ENCODE data around the gene SAMHD1. TPM values are rescaled to one million over a fixed set of nuclear protein-coding genes. Genes with fewer than 3 reads are reported as not detected.

Gene SAMHD1
- total RNA-seq, 1 donor from 2014 or later: 293 TPM

GRCh38 chr20:36927704-36928103, 23.8 kb downstream of the SAMHD1 start:
- Histone ChIP-seq H3K4me1 (peaks cover 27% of the 10 kb centered on the region), H3K9me3 (no peaks in the 10 kb centered on the region), H3K4me3 (no peak overlapping the region), H3K27ac (no peak overlapping the region), H3K36me3 (peaks cover 94% of the 10 kb centered on the region), H3K27me3 (ENCODE audit: low read depth) (no peaks in the 10 kb centered on the region)
- ATAC-seq (no peak), DNase-seq (no peak)
- TF ChIP-seq CTCF (IDR thresholded peaks at IDR 0.05): no peak
- intact Hi-C loops (cut with DNase I): no loop called here

- H3K4me3 ChIP-seq: no peak overlapping the region
- ATAC-seq (no peak), DNase-seq (no peak)
- TF ChIP-seq CTCF (IDR thresholded peaks at IDR 0.05): no peak
- intact Hi-C loops (cut with DNase I): no loop called here
- H3K36me3 ChIP-seq: peaks cover 100% of the 10 kb centered on the region
- no peak overlapping the region for H3K27ac ChIP-seq
- no peaks in the 10 kb centered on the region for H3K27me3 ChIP-seq (ENCODE audit: low read depth)
- H3K9me3 ChIP-seq: no peaks in the 10 kb centered on the region
- H3K4me1 ChIP-seq: peaks cover 20% of the 10 kb centered on the region
Observed at GRCh38 chr20:36926653-36927200, 24.8 kb downstream of the SAMHD1 start.

GRCh38 chr20:36925234-36925633, 26.3 kb downstream of the SAMHD1 start:
- intact Hi-C loops (cut with DNase I): no loop called here
- Histone ChIP-seq H3K4me1 (peaks cover 8% of the 10 kb centered on the region), H3K36me3 (peaks cover 100% of the 10 kb centered on the region), H3K4me3 (no peak overlapping the region), H3K27ac (no peak overlapping the region), H3K9me3 (no peaks in the 10 kb centered on the region), H3K27me3 (ENCODE audit: low read depth) (no peaks in the 10 kb centered on the region)
- TF ChIP-seq CTCF (IDR thresholded peaks at IDR 0.05): no peak
- no peak for ATAC-seq
- DNase-seq: no peak

GRCh38 chr20:36924167-36925045, 27.1 kb downstream of the SAMHD1 start:
- ATAC-seq: no peak
- intact Hi-C loops (cut with DNase I): no loop called here
- Histone ChIP-seq H3K9me3 (no peaks in the 10 kb centered on the region), H3K4me3 (no peak overlapping the region), H3K4me1 (peaks cover under 1% of the 10 kb centered on the region), H3K27ac (no peak overlapping the region), H3K36me3 (peaks cover 98% of the 10 kb centered on the region), H3K27me3 (ENCODE audit: low read depth) (no peaks in the 10 kb centered on the region)
- DNase-seq: no peak
- TF ChIP-seq CTCF (IDR thresholded peaks at IDR 0.05): no peak

GRCh38 chr20:36920334-36920730, 31.2 kb downstream of the SAMHD1 start:
- intact Hi-C loops (cut with DNase I): no loop called here
- Histone ChIP-seq H3K4me1 (no peaks in the 10 kb centered on the region), H3K4me3 (no peak overlapping the region), H3K36me3 (peaks cover 98% of the 10 kb centered on the region), H3K9me3 (no peaks in the 10 kb centered on the region), H3K27me3 (ENCODE audit: low read depth) (no peaks in the 10 kb centered on the region), H3K27ac (no peak overlapping the region)
- DNase-seq: no peak
- no peak for ATAC-seq
- TF ChIP-seq CTCF (IDR thresholded peaks at IDR 0.05): no peak
